Type B pancreatic cell (in vitro differentiated cells): ENCODE measurements around the gene PAX5. TPM values are rescaled to one million over a fixed set of nuclear protein-coding genes. Genes with fewer than 3 reads are reported as not detected.

ENCODE experiments used
- DNase-seq: peaks from one replicate; pipeline ENCODE4 v3.0.0; 2021; ENCODE audit warnings: mixed read lengths; ENCODE audit not compliant: unreplicated experiment; ENCODE audit errors: extremely low spot score
- H3K27ac Mint-ChIP-seq: 2 replicates; pipeline ENCODE4 v1.8.0; 2021; ENCODE audit warnings: mild to moderate bottlenecking, mixed read lengths
- H3K27me3 Mint-ChIP-seq: 2 replicates; pipeline ENCODE4 v1.8.0; 2021; ENCODE audit warnings: mixed read lengths
- H3K36me3 Mint-ChIP-seq: 2 replicates; pipeline ENCODE4 v1.8.0; 2021; ENCODE audit warnings: mixed read lengths
- H3K4me1 Mint-ChIP-seq: one replicate; pipeline ENCODE4 v1.8.0; 2021; ENCODE audit warnings: mixed read lengths; ENCODE audit not compliant: unreplicated experiment
- H3K4me3 Mint-ChIP-seq: 2 replicates; pipeline ENCODE4 v1.8.0; 2021; ENCODE audit warnings: mild to moderate bottlenecking, mixed read lengths
- H3K9me3 Mint-ChIP-seq: 2 replicates; pipeline ENCODE4 v1.8.0; 2021; ENCODE audit warnings: mixed read lengths
- CTCF ChIP-seq: fragments of 200-600 bp; sonication (generic); conservative IDR thresholded peaks from 2 replicates; pipeline ENCODE4 v1.5.0; 2021; ENCODE audit warnings: antibody characterized with exemption, mild to moderate bottlenecking
- total RNA-seq: library from RNA; stranded (reverse); gene quantifications from 2 replicates; pipeline ENCODE4 v1.2.1, GENCODE V29; 2021; ENCODE audit warnings: low replicate concordance

Gene PAX5
- total RNA-seq, 1 donor from 2014 or later = not detected

- peaks cover 81% of the 10 kb centered on the region for H3K27me3 Mint-ChIP-seq
- H3K36me3 Mint-ChIP-seq = no peaks in the 10 kb centered on the region
- no peak for TF ChIP-seq CTCF
- H3K4me1 Mint-ChIP-seq = peaks cover 28% of the 10 kb centered on the region
- peak overlapping the region; percentile 79 for H3K4me3 Mint-ChIP-seq
- no peaks in the 10 kb centered on the region for H3K9me3 Mint-ChIP-seq
- DNase-seq = no peak
- peak overlapping the region; percentile 13 for H3K27ac Mint-ChIP-seq
These were observed 214.8 kb downstream of the PAX5 start for GRCh38 chr9:36818965-36819870.

- Mint-ChIP-seq H3K4me3 (peak overlapping the region; percentile 79), H3K36me3 (no peaks in the 10 kb centered on the region), H3K9me3 (no peaks in the 10 kb centered on the region), H3K4me1 (peaks cover 28% of the 10 kb centered on the region), H3K27me3 (peaks cover 80% of the 10 kb centered on the region), H3K27ac (peak overlapping the region; percentile 13)
- DNase-seq = no peak
- TF ChIP-seq CTCF = no peak
These were observed 215.7 kb downstream of the PAX5 start for GRCh38 chr9:36818242-36818938.

DNA sequence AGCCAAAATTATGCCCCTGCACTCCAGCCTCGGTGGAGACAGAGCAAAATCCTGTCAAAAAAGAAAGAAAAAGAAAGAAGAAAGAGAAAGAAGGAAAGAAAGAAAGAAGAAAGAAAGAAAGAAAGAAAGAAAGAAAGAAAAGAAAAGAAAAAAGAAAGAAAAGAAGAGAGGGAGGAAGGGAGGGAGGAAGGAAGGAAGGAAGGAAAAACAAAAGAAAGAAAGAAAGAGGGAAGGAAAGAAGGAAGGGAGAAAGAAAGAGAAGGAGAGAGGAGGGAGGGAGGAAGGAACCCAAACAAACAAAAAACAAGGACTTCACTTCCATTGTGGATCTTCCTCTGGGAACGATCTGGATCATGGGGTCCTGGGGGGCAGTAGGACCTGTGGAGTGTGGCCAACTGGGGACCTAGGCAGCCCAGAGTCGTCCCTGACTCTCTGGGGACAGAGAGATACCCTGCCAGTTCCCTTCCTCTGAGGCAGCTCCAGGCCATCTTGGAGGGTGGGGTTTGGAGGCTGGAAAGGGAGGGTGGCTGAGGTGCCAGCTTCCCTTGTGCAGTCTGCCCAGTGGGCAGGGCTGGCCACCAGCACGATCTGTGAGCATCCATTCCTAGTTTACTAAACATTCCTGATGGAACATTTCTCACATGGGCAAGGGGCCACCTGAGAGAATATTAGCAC is 216.8 kb downstream of the PAX5 start:
- no peak for TF ChIP-seq CTCF
- Mint-ChIP-seq H3K4me1 (peaks cover 28% of the 10 kb centered on the region), H3K27ac (no peak overlapping the region), H3K9me3 (no peaks in the 10 kb centered on the region), H3K36me3 (no peaks in the 10 kb centered on the region), H3K27me3 (peaks cover 73% of the 10 kb centered on the region), H3K4me3 (peak overlapping the region; percentile 34)
- DNase-seq = no peak

DNA sequence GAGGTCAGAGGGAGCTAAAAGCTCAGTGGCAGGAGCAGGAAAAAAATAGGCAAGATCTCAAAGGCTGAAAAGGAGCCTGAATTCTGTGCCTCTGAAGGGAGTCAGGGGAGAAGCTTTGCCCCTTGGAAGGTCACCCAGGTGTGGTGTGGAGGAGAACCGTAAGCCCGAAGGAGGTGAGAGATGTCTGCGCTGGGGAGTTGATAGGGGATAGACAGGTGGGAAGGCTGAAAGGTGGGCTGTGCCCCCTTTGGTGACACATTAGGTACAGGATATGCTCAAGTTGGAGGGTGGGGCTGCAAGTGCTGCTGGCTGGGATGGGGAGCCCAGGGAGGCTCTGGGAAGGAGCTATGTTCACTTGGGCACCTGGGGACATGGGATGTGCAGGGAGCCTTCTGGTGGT is 217.7 kb downstream of the PAX5 start:
- H3K27ac Mint-ChIP-seq = no peak overlapping the region
- DNase-seq = no peak
- H3K4me3 Mint-ChIP-seq = no peak overlapping the region
- H3K9me3 Mint-ChIP-seq = no peaks in the 10 kb centered on the region
- H3K36me3 Mint-ChIP-seq = no peaks in the 10 kb centered on the region
- no peak for TF ChIP-seq CTCF
- H3K27me3 Mint-ChIP-seq = peaks cover 71% of the 10 kb centered on the region
- peaks cover 28% of the 10 kb centered on the region for H3K4me1 Mint-ChIP-seq

- Mint-ChIP-seq H3K9me3 (no peaks in the 10 kb centered on the region), H3K27me3 (peaks cover 67% of the 10 kb centered on the region), H3K27ac (no peak overlapping the region), H3K36me3 (no peaks in the 10 kb centered on the region), H3K4me3 (no peak overlapping the region), H3K4me1 (peaks cover 22% of the 10 kb centered on the region)
- DNase-seq = no peak
- TF ChIP-seq CTCF = no peak
These were observed 218.3 kb downstream of the PAX5 start for GRCh38 chr9:36815566-36816348.
